Measurements from ENCODE around the gene SSPN.

GRCh38 chr12:26229910-26230309 is 34.5 kb downstream of the SSPN start:
- TF ChIP-seq CTCF (IDR thresholded peaks at IDR 0.05; ENCODE audit: low read length): no peak
- TF ChIP-seq EZH2phosphoT487 (IDR thresholded peaks at IDR 0.05; ENCODE audit: low read length): no peak
